GM19438 (cell line): ENCODE data around the gene GNA12.

Experiments used
- ATAC-seq: cut with Tn5 transposase; IDR thresholded peaks from one replicate; pipeline ENCODE4 v1.9.1; 2021; ENCODE audit warnings: low read depth; ENCODE audit not compliant: unreplicated experiment

Gene GNA12

GRCh38 chr7:2786607-2787116 lies 57.4 kb downstream of the GNA12 start:
- ATAC-seq = no peak

GRCh38 chr7:2785071-2785500 lies 59.0 kb downstream of the GNA12 start:
- no peak for ATAC-seq

DNA sequence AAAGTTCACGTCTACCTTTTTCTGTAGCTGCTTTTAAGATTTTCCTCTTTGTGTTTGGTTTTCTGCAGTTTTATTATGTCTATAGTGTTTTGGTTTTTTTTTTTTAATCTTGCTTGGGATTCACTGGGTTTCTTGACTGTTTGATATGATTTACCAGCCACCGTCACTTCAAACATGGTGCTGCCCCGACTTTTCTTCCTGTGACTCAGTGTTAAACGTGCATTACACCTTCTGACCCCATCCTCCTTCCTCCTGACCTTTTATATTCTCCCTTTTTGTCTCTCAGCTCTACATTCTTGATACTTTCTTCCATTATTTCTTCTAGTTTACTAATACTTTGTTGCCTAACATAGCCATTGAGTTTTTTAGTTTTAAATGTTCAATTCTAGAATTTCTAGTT lies 61.5 kb downstream of the GNA12 start:
- ATAC-seq = no peak

DNA sequence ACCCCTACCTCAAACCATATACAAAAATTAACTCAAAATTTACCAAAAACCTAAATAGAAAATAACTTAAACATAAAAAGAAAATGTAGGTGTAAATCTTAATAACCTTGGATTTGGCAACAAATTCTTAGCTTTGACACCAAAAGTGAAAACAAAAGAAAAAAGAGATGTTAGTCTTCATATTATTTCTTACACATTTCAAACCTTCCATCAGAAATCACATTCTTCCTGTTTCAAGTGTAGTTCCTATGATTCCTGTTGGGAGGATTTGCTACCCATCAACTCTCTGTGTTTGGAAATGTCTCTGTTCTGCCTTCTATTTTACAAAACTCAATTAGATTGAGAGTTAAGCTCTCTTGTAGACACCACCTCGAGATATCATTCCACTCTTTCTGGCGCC lies 62.0 kb downstream of the GNA12 start:
- no peak for ATAC-seq

DNA sequence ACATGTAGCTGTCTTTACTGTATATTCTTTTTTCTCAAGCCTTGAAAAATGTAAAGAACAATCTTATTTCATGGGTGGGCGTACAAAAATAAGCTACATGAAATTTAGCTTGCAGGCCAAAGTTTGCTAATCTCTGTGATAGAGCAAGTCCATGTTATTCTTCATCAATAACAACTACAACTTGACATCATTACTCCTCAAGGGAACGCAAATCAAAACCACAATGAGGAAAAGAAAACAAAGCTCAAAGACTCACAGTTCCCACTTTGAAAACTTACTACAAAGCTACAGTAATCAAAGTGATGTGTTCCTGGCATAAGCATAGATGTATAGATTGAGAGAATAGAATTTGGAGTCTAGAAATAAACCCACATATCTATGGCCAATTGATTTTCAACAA lies 62.5 kb downstream of the GNA12 start:
- no peak for ATAC-seq

- no peak for ATAC-seq
Observed at GRCh38 chr7:2779051-2779450, 65.1 kb downstream of the GNA12 start.

- ATAC-seq = no peak
Observed at GRCh38 chr7:2777898-2778535, 66.1 kb downstream of the GNA12 start.

DNA sequence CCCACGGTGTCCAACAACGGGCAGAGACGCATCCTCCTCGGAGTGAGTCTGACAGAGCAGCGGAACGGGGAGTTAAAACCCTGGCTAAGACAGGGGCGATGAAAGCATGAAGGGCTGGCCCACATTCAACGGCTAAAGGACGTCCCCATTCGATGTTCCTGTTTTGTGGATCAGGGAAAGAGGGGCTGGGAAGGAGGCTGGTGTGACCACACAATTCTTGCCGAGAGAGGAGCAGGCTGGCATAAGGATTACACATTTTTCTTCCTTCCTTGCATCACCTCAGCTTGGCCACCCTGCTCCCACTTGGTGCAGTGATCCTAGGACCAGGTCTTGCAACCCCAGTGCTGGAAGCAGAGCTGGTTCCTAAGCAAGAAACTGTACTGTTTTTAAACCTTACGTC lies 67.7 kb downstream of the GNA12 start:
- no peak for ATAC-seq

- ATAC-seq = no peak
Observed at GRCh38 chr7:2775785-2776184, 68.3 kb downstream of the GNA12 start.

DNA sequence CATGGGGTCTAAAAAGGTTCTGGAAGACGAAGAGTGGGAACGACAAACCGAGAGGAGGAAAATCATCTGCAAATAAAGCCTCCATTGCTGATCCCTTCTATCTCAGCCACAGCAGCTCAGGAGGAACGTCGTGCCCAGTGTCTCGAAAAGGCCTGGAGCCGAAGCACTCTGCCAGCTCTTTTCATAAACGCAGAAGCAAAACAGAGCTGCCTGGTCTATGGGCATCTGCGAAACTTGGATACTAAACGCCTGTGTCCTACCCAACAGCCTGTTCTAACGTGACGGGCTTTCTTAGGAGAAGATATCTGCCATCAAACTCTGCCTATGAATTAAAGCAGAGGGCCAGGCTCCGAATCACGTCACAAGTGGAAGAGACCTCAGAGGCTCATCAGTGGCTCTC lies 68.7 kb downstream of the GNA12 start:
- ATAC-seq = no peak

DNA sequence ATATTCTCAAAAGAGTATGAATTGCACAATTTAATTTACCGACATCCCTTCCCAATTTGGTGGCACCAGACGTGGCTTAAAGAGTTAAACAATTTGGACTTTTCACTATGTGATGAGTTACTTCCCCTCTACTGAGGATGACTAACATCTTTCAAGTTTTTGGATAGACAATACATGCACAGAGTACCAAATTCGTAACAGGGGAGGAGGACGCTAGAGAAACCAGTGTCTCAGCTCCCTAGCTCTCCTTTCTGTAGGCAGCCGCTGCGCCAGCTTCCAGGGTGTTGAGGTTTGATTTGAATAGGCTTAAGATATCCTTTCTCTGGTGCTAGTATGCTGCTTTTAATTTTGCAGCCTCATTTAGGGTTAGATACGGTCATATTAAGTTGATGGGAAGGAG lies 69.2 kb downstream of the GNA12 start:
- ATAC-seq = no peak

GRCh38 chr7:2774280-2774679 lies 69.8 kb downstream of the GNA12 start:
- ATAC-seq = no peak

DNA sequence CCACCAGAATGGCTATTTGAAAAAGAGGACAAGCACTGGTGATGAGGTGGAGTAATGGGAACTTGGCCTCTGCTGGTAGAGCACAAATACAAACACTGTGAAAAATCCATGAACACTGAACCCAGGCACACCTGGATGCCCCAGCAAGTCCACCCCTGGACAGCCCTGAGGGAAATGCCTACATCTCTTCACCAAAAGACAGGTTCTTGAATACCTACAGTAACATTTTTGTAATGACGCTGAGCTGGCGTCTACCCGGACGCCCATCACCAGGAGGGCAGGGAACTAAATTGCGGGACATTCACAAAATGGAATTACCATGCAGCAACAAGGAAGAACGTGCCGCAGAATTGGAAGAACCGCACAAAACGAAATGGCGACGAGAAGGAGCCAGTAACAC lies 70.5 kb downstream of the GNA12 start:
- ATAC-seq = no peak

DNA sequence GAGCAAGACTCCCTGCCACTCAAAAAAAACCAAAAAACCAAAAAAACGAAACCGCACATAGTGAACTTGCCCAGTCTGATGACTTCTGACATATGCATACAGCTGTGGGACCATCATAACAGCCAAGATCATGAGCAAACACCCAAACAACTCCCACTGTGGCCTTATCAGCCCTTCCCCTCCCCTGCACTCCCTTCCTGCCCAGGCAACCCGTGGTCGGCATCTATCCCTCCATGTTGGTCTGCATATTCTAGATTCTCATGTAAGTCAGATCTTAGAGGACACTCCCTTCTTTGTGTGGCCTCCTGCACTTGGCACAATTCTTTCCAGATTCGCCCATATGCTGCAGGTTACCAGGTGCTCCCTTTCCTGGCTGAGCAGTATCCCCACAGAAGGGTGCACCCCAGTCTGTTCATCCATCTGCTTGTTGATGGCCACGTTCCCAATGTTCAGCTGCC lies 72.8 kb downstream of the GNA12 start:
- ATAC-seq = no peak

DNA sequence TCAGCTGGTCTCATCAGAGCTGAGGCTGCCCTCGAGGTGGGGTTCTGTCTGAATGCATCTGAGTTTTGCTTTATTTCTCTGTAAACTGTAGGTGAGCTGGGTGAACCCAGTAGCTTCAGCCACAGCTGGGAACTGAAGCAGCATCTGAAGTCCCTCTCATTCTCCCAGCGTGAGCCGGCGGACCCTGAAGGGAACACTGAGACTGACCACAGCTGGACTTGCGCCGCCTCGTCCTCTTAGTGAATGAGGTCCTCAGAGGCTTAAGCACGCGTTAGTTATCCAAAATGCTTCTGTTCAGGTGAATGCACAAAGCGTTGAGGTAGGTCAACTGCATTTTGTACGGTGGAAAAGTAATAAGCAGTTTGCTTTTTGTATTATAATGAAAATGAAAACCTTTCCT lies 79.5 kb downstream of the GNA12 start:
- ATAC-seq = no peak

- ATAC-seq = no peak
Observed at GRCh38 chr7:2763597-2763996, 80.5 kb downstream of the GNA12 start.

GRCh38 chr7:2761801-2762497 lies 82.2 kb downstream of the GNA12 start:
- no peak for ATAC-seq

- no peak for ATAC-seq
Observed at GRCh38 chr7:2761131-2761624, 82.9 kb downstream of the GNA12 start.

DNA sequence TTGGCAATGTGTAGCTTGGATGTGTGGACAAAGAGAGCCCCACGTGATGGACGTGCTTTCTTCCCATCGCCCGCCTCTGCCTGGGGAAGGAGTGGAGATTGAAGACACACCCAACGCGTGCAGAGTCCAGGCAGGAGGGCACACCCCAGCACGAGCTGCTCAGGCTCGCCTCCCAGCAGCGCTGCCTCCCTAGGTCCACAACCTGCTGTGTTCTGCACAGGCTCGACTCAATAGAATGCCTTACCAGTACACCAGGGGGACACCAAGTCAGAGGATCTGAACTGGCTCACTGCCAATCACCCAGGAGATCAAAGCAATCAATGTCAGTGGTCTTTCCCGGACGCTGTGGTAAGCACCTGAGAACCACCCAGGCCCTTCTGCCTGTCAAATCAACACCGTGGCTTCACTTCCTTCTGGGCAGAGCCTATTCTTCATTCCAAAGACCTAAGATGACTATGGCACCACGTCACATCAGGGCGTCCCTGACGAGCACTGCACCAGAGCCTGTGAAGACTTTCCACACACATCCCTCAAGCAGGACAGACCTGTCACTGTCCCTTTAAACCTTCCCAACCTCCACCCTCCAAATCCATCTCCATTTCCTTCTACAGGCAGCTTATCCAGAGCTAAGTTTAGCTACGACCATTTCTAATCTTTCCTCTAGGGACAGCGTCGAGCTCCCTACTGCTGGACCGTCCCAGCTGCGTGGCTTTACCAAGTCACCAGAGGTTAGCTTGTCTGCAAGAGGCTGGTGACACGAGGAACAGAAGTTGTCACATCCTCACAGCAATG lies 83.8 kb downstream of the GNA12 start:
- ATAC-seq = no peak

DNA sequence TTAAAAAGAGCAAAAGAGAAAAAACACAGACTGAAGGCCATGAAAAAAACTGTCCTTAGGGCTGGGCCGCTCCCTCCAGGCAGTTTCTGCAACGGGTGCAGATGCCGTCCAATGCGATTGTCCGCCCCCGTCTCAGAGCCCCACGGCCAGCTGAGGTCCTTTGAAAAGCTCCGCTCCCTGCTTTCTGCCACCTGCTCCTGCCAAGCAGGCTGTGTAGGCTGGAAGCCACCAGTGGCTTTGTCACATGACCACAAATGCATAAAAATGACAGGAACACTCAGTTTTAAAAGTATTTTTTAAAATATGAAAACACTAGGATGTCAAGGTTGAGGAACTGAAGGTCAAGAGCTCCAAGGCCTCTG lies 84.4 kb downstream of the GNA12 start:
- ATAC-seq = no peak
